HepG2 (cell line): ENCODE measurements around the gene AIMP2.

ENCODE experiments used
- CTCF ChIP-seq: sonication (generic); formaldehyde crosslinking; IDR thresholded peaks from 2 replicates; pipeline ENCODE4 v1.5.0; 2020; ENCODE audit warnings: mild to moderate bottlenecking, missing genetic modification reagents, moderate library complexity
- IKZF1 ChIP-seq: fragments of 450-650 bp; IDR thresholded peaks from 2 replicates; pipeline ENCODE4 v1.7.1; 2016
- KDM1A ChIP-seq: IDR thresholded peaks from 2 replicates; pipeline ENCODE4 v1.6.1; 2016; ENCODE audit warnings: missing compliant biosample characterization
- KIAA2018 ChIP-seq: sonication (generic); formaldehyde crosslinking; IDR thresholded peaks from 2 replicates; pipeline ENCODE4 v1.5.0; 2020; ENCODE audit warnings: mild to moderate bottlenecking, missing genetic modification reagents, borderline replicate concordance
- RELA ChIP-seq: sonication (generic); formaldehyde crosslinking; IDR thresholded peaks from 2 replicates; pipeline ENCODE4 v1.4.0; 2020; ENCODE audit warnings: missing genetic modification reagents
- ZNF274 ChIP-seq: sonication (generic); formaldehyde crosslinking; IDR thresholded peaks from 2 replicates; pipeline ENCODE4 v1.5.1; 2020; ENCODE audit warnings: mild to moderate bottlenecking, missing genetic modification reagents
- ZNF792 ChIP-seq: IDR thresholded peaks from 2 replicates; pipeline ENCODE4 v1.6.1; 2016
- TF ChIP-seq, protein P1 (sequence below): sonication (generic); formaldehyde crosslinking; conservative IDR thresholded peaks from 2 replicates; pipeline ENCODE4 v1.4.0; 2020; ENCODE audit warnings: missing genetic modification reagents

DNA sequence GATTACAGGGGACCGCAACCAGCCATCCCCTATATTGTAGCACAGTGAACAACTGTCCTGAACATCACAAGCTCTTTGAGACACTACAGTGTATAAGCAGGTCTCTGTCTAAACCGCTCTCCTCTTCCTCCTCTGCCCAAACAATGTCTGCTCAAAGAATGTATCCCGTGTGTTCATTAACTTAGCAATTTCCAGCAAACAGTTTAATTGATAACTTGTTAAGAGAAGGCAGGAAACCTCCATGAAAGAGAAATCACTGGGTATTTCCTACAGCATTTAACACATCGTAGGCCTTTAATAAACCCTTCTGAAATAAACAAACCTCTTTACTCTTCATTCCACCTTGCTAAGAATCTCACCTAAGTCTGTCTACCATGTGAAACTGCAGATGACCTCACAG lies 1.7 kb upstream of the AIMP2 start:
- TF ChIP-seq IKZF1 (no peak), KDM1A (CRISPR knock-in tag) (no peak), ZNF792 (no peak), KIAA2018 (no peak), RELA (CRISPR knock-in tag) (no peak), CTCF (CRISPR knock-in tag) (no peak), ZNF274 (CRISPR knock-in tag) (no peak)
- TF ChIP-seq, protein P1, sequence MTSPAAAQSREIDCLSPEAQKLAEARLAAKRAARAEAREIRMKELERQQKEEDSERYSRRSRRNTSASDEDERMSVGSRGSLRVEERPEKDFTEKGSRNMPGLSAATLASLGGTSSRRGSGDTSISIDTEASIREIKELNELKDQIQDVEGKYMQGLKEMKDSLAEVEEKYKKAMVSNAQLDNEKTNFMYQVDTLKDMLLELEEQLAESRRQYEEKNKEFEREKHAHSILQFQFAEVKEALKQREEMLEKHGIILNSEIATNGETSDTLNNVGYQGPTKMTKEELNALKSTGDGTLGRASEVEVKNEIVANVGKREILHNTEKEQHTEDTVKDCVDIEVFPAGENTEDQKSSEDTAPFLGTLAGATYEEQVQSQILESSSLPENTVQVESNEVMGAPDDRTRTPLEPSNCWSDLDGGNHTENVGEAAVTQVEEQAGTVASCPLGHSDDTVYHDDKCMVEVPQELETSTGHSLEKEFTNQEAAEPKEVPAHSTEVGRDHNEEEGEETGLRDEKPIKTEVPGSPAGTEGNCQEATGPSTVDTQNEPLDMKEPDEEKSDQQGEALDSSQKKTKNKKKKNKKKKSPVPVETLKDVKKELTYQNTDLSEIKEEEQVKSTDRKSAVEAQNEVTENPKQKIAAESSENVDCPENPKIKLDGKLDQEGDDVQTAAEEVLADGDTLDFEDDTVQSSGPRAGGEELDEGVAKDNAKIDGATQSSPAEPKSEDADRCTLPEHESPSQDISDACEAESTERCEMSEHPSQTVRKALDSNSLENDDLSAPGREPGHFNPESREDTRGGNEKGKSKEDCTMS = no peak
